Measurements from ENCODE around the gene RPTOR.

Gene RPTOR

GRCh38 chr17:80665792-80666191 is 121.2 kb downstream of the RPTOR start:
- Histone ChIP-seq H3K4me3 (ENCODE audit: low read depth, low read length) (no peak overlapping the region), H3K4me2 (ENCODE audit: low read length) (no peak overlapping the region), H3K9ac (no peak overlapping the region), H3K27me3 (ENCODE audit: control insufficient read depth, insufficient read depth, low read length) (no peaks in the 10 kb centered on the region), H3K4me1 (no peaks in the 10 kb centered on the region), H3K9me3 (ENCODE audit: control insufficient read depth, low read length) (no peaks in the 10 kb centered on the region), H2AFZ (no peak overlapping the region), H3K36me3 (ENCODE audit: control insufficient read depth, insufficient read depth, low read length) (no peaks in the 10 kb centered on the region), H3K27ac (no peak overlapping the region), H3K79me2 (peaks cover 31% of the 10 kb centered on the region)
- TF ChIP-seq, protein P1, sequence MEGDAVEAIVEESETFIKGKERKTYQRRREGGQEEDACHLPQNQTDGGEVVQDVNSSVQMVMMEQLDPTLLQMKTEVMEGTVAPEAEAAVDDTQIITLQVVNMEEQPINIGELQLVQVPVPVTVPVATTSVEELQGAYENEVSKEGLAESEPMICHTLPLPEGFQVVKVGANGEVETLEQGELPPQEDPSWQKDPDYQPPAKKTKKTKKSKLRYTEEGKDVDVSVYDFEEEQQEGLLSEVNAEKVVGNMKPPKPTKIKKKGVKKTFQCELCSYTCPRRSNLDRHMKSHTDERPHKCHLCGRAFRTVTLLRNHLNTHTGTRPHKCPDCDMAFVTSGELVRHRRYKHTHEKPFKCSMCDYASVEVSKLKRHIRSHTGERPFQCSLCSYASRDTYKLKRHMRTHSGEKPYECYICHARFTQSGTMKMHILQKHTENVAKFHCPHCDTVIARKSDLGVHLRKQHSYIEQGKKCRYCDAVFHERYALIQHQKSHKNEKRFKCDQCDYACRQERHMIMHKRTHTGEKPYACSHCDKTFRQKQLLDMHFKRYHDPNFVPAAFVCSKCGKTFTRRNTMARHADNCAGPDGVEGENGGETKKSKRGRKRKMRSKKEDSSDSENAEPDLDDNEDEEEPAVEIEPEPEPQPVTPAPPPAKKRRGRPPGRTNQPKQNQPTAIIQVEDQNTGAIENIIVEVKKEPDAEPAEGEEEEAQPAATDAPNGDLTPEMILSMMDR (IDR thresholded peaks at IDR 0.05) = no peak

GRCh38 chr17:80666867-80667266 is 122.2 kb downstream of the RPTOR start:
- Histone ChIP-seq H3K4me3 (ENCODE audit: low read depth, low read length) (no peak overlapping the region), H3K9me3 (ENCODE audit: control insufficient read depth, low read length) (no peaks in the 10 kb centered on the region), H3K36me3 (ENCODE audit: control insufficient read depth, insufficient read depth, low read length) (no peaks in the 10 kb centered on the region), H3K4me2 (ENCODE audit: low read length) (no peak overlapping the region), H3K4me1 (no peaks in the 10 kb centered on the region), H2AFZ (no peak overlapping the region), H3K79me2 (peaks cover 30% of the 10 kb centered on the region), H3K27ac (no peak overlapping the region), H3K27me3 (ENCODE audit: control insufficient read depth, insufficient read depth, low read length) (no peaks in the 10 kb centered on the region), H3K9ac (no peak overlapping the region)
- TF ChIP-seq, protein P1 (IDR thresholded peaks at IDR 0.05) = no peak

GRCh38 chr17:80667462-80668277 is 123.0 kb downstream of the RPTOR start:
- H3K4me1 ChIP-seq = no peaks in the 10 kb centered on the region
- no peaks in the 10 kb centered on the region for H3K27me3 ChIP-seq (ENCODE audit: control insufficient read depth, insufficient read depth, low read length)
- peaks cover 26% of the 10 kb centered on the region for H3K79me2 ChIP-seq
- TF ChIP-seq, protein P1 (IDR thresholded peaks at IDR 0.05) = no peak
- H2AFZ ChIP-seq = no peak overlapping the region
- H3K4me2 ChIP-seq (ENCODE audit: low read length) = no peak overlapping the region
- H3K9me3 ChIP-seq (ENCODE audit: control insufficient read depth, low read length) = no peaks in the 10 kb centered on the region
- no peak overlapping the region for H3K4me3 ChIP-seq (ENCODE audit: low read depth, low read length)
- H3K9ac ChIP-seq = no peak overlapping the region
- H3K27ac ChIP-seq = no peak overlapping the region
- H3K36me3 ChIP-seq (ENCODE audit: control insufficient read depth, insufficient read depth, low read length) = no peaks in the 10 kb centered on the region

DNA sequence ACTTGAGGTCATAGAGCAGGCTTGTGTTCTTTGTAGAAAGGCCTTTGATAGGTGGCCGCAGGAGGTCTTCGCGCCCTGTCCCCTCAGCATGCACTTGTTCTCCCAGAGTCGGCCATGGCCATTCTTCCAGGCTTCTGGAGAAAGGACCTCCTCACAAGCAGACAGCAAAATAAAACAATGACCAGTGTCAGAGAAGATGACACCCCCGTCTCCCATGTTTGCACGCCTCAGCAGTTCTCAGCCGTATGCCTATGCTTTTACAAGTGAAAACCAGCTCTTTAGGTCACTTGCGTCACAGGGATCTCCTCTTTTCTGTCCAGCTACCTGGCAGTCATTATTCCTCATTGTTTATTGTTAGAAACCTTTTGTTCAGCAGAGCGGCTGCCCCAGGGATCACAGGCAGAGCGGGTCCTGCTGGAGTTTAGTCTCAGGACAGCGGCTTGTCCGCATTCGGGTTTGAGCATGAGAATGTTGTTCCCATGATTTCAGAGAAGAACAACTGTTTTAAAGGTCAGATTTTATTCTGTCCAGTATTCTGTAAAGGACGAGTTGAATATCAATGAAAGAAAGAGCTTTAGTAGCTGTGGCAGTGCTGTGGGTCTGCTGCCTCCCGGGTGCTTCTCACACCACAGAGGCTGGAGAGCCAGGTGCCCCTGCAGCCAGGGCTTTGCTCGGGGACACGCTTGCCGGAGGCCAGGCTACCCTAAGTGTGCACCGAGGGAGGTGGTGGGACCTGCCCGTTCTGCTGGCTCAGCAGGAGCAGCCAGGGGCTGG is 123.9 kb downstream of the RPTOR start:
- TF ChIP-seq, protein P1 (IDR thresholded peaks at IDR 0.05) = no peak
- Histone ChIP-seq H3K4me1 (no peaks in the 10 kb centered on the region), H3K4me2 (ENCODE audit: low read length) (no peak overlapping the region), H3K36me3 (ENCODE audit: control insufficient read depth, insufficient read depth, low read length) (no peaks in the 10 kb centered on the region), H3K27ac (no peak overlapping the region), H3K4me3 (ENCODE audit: low read depth, low read length) (no peak overlapping the region), H3K27me3 (ENCODE audit: control insufficient read depth, insufficient read depth, low read length) (no peaks in the 10 kb centered on the region), H3K9ac (no peak overlapping the region), H3K79me2 (peaks cover 26% of the 10 kb centered on the region), H3K9me3 (ENCODE audit: control insufficient read depth, low read length) (no peaks in the 10 kb centered on the region), H2AFZ (no peak overlapping the region)

All from parathyroid adenoma (tissue), 2 donors.